SU-DHL-6 (cell line): ENCODE data around the gene ZWILCH.

Source experiments
- H2AFZ ChIP-seq: fragments of 200-600 bp; sonication (generic); 2 replicates; pipeline ENCODE4 v1.6.1; 2014; ENCODE audit warnings: low read depth, mild to moderate bottlenecking, moderate library complexity, mixed read lengths, antibody characterized with exemption, low read length; ENCODE audit not compliant: severe bottlenecking
- H3F3A ChIP-seq: fragments of 200-600 bp; shearing (Covaris generic); 2 replicates; pipeline ENCODE4 v1.6.0; 2016; ENCODE audit warnings: antibody characterized with exemption, mild to moderate bottlenecking; ENCODE audit not compliant: insufficient read depth
- H3K27ac ChIP-seq: fragments of 200-600 bp; sonication (generic); 2 replicates; pipeline ENCODE4 v1.5.1; 2016; ENCODE audit warnings: low read depth, mild to moderate bottlenecking, low read length, moderate library complexity, mixed read lengths
- H3K27me3 ChIP-seq: fragments of 200-600 bp; sonication (generic), shearing (Covaris generic); 2 replicates; pipeline ENCODE4 v1.6.0; 2014; ENCODE audit warnings: mild to moderate bottlenecking, low read length
- H3K36me3 ChIP-seq: fragments of 200-600 bp; sonication (generic); 2 replicates; pipeline ENCODE4 v1.6.1; 2014; ENCODE audit warnings: mild to moderate bottlenecking, low read length, mixed read lengths
- H3K4me2 ChIP-seq: fragments of 300-600, 200-600 bp; shearing (Covaris generic), sonication (generic); 2 replicates; pipeline ENCODE4 v1.6.0; 2014; ENCODE audit warnings: low read length, low read depth, mild to moderate bottlenecking; ENCODE audit not compliant: poor library complexity, severe bottlenecking
- H3K4me3 ChIP-seq: fragments of 200-600 bp; sonication (generic); 2 replicates; pipeline ENCODE4 v1.5.1; 2014; ENCODE audit warnings: antibody characterized with exemption, low read length, mild to moderate bottlenecking, mixed read lengths; ENCODE audit not compliant: insufficient read depth, poor library complexity, severe bottlenecking
- H3K79me2 ChIP-seq: fragments of 200-600 bp; sonication (generic); 2 replicates; pipeline ENCODE4 v1.6.1; 2014; ENCODE audit warnings: mild to moderate bottlenecking, low read length, moderate library complexity; ENCODE audit not compliant: insufficient read depth
- H3K9ac ChIP-seq: fragments of 200-600 bp; sonication (generic); 2 replicates; pipeline ENCODE4 v1.7.0; 2014; ENCODE audit warnings: mild to moderate bottlenecking, low read length
- H3K9me2 ChIP-seq: fragments of 200-600 bp; sonication (generic); replicated peaks from 2 replicates; pipeline ENCODE4 v1.6.1; 2014; ENCODE audit warnings: low read length; ENCODE audit not compliant: insufficient read depth
- H3K9me3 ChIP-seq: fragments of 200-600 bp; sonication (generic); 2 replicates; pipeline ENCODE4 v1.6.1; 2014; ENCODE audit warnings: low read length, mixed read lengths; ENCODE audit not compliant: insufficient read depth
- H4K20me1 ChIP-seq: fragments of 200-600 bp; sonication (generic); 2 replicates; pipeline ENCODE4 v1.6.1; 2014; ENCODE audit warnings: low read depth, mild to moderate bottlenecking, antibody characterized with exemption, low read length, moderate library complexity, mixed read lengths
- CTCF ChIP-seq: fragments of 200-600 bp; sonication (generic); IDR thresholded peaks from one replicate; pipeline ENCODE4 v1.5.1; 2017; ENCODE audit warnings: antibody characterized with exemption, mild to moderate bottlenecking, low read length, moderate library complexity; ENCODE audit not compliant: insufficient read depth, poor library complexity, severe bottlenecking
- EZH2phosphoT487 ChIP-seq: fragments of 200-600 bp; sonication (generic), shearing (Covaris generic); conservative IDR thresholded peaks from 2 replicates; pipeline ENCODE4 v1.6.1; 2018; ENCODE audit warnings: mild to moderate bottlenecking, antibody characterized with exemption, low read length, moderate library complexity, mixed read lengths

ZWILCH gene

GRCh38 chr15:66595931-66596545, 90.9 kb downstream of the ZWILCH start:
- Histone ChIP-seq H3K4me3 (no peak overlapping the region), H3K9me3 (no peaks in the 10 kb centered on the region), H3K27ac (no peak overlapping the region), H3K9ac (no peak overlapping the region), H3K27me3 (no peaks in the 10 kb centered on the region), H3F3A (no peaks in the 10 kb centered on the region), H4K20me1 (no peaks in the 10 kb centered on the region), H3K9me2 (no peaks in the 10 kb centered on the region), H3K4me2 (no peak overlapping the region), H2AFZ (no peak overlapping the region), H3K79me2 (no peaks in the 10 kb centered on the region), H3K36me3 (no peaks in the 10 kb centered on the region)
- TF ChIP-seq EZH2phosphoT487 = no peak
- no peak for TF ChIP-seq CTCF

- no peak overlapping the region for H3K27ac ChIP-seq
- H3K27me3 ChIP-seq = no peaks in the 10 kb centered on the region
- no peaks in the 10 kb centered on the region for H3K9me3 ChIP-seq
- TF ChIP-seq CTCF (no peak), EZH2phosphoT487 (no peak)
- H3K9me2 ChIP-seq = no peaks in the 10 kb centered on the region
- H3K9ac ChIP-seq = no peak overlapping the region
- H3K4me2 ChIP-seq = no peak overlapping the region
- no peaks in the 10 kb centered on the region for H3F3A ChIP-seq
- H4K20me1 ChIP-seq = no peaks in the 10 kb centered on the region
- no peaks in the 10 kb centered on the region for H3K36me3 ChIP-seq
- no peak overlapping the region for H3K4me3 ChIP-seq
- H2AFZ ChIP-seq = no peak overlapping the region
- no peaks in the 10 kb centered on the region for H3K79me2 ChIP-seq
These were observed 93.1 kb downstream of the ZWILCH start for GRCh38 chr15:66598095-66598815.
